Type B pancreatic cell (in vitro differentiated cells): ENCODE results near the gene KCNE2. TPM values are rescaled to one million over a fixed set of nuclear protein-coding genes. Genes with fewer than 3 reads are reported as not detected.

Source experiments
- DNase-seq: peaks from one replicate; pipeline ENCODE4 v3.0.0; 2021; ENCODE audit warnings: mixed read lengths; ENCODE audit not compliant: unreplicated experiment; ENCODE audit errors: extremely low spot score
- H3K27ac Mint-ChIP-seq: 2 replicates; pipeline ENCODE4 v1.8.0; 2021; ENCODE audit warnings: mild to moderate bottlenecking, mixed read lengths
- H3K27me3 Mint-ChIP-seq: 2 replicates; pipeline ENCODE4 v1.8.0; 2021; ENCODE audit warnings: mixed read lengths
- H3K36me3 Mint-ChIP-seq: 2 replicates; pipeline ENCODE4 v1.8.0; 2021; ENCODE audit warnings: mixed read lengths
- H3K4me1 Mint-ChIP-seq: one replicate; pipeline ENCODE4 v1.8.0; 2021; ENCODE audit warnings: mixed read lengths; ENCODE audit not compliant: unreplicated experiment
- H3K4me3 Mint-ChIP-seq: 2 replicates; pipeline ENCODE4 v1.8.0; 2021; ENCODE audit warnings: mild to moderate bottlenecking, mixed read lengths
- H3K9me3 Mint-ChIP-seq: 2 replicates; pipeline ENCODE4 v1.8.0; 2021; ENCODE audit warnings: mixed read lengths
- CTCF ChIP-seq: fragments of 200-600 bp; sonication (generic); conservative IDR thresholded peaks from 2 replicates; pipeline ENCODE4 v1.5.0; 2021; ENCODE audit warnings: antibody characterized with exemption, mild to moderate bottlenecking
- total RNA-seq: library from RNA; stranded (reverse); gene quantifications from 2 replicates; pipeline ENCODE4 v1.2.1, GENCODE V29; 2021; ENCODE audit warnings: low replicate concordance

The KCNE2 gene
- total RNA-seq, 1 donor from 2014 or later: 9.4 TPM

GRCh38 chr21:34360488-34361241 lies 3.1 kb upstream of the KCNE2 start:
- no peak overlapping the region for H3K27ac Mint-ChIP-seq
- peak; percentile 20 for DNase-seq
- H3K4me1 Mint-ChIP-seq: peaks cover 7% of the 10 kb centered on the region
- peaks cover 8% of the 10 kb centered on the region for H3K27me3 Mint-ChIP-seq
- no peak for TF ChIP-seq CTCF
- no peaks in the 10 kb centered on the region for H3K36me3 Mint-ChIP-seq
- H3K9me3 Mint-ChIP-seq: peaks cover 6% of the 10 kb centered on the region
- no peak overlapping the region for H3K4me3 Mint-ChIP-seq

- peaks cover 8% of the 10 kb centered on the region for H3K27me3 Mint-ChIP-seq
- no peak for TF ChIP-seq CTCF
- no peak for DNase-seq
- no peaks in the 10 kb centered on the region for H3K36me3 Mint-ChIP-seq
- H3K4me3 Mint-ChIP-seq: no peak overlapping the region
- peaks cover 6% of the 10 kb centered on the region for H3K9me3 Mint-ChIP-seq
- H3K27ac Mint-ChIP-seq: peak overlapping the region; percentile 24
- H3K4me1 Mint-ChIP-seq: peaks cover 7% of the 10 kb centered on the region
Observed at GRCh38 chr21:34362136-34362444, 1.7 kb upstream of the KCNE2 start.

- peaks cover 8% of the 10 kb centered on the region for H3K27me3 Mint-ChIP-seq
- no peaks in the 10 kb centered on the region for H3K36me3 Mint-ChIP-seq
- peaks cover 12% of the 10 kb centered on the region for H3K4me1 Mint-ChIP-seq
- TF ChIP-seq CTCF: no peak
- no peak overlapping the region for H3K27ac Mint-ChIP-seq
- H3K4me3 Mint-ChIP-seq: no peak overlapping the region
- DNase-seq: no peak
- peaks cover 6% of the 10 kb centered on the region for H3K9me3 Mint-ChIP-seq
Observed at GRCh38 chr21:34362670-34363069, 1.1 kb upstream of the KCNE2 start.

- TF ChIP-seq CTCF: no peak
- Mint-ChIP-seq H3K36me3 (no peaks in the 10 kb centered on the region), H3K27ac (no peak overlapping the region), H3K4me1 (peaks cover 14% of the 10 kb centered on the region), H3K4me3 (no peak overlapping the region), H3K27me3 (peaks cover 8% of the 10 kb centered on the region), H3K9me3 (no peaks in the 10 kb centered on the region)
- peak; percentile 18 for DNase-seq
Observed at GRCh38 chr21:34364921-34365320, 1.1 kb downstream of the KCNE2 start.

GRCh38 chr21:34365809-34366208 lies 2.0 kb downstream of the KCNE2 start:
- Mint-ChIP-seq H3K27ac (no peak overlapping the region), H3K9me3 (no peaks in the 10 kb centered on the region), H3K27me3 (peaks cover 8% of the 10 kb centered on the region), H3K36me3 (no peaks in the 10 kb centered on the region), H3K4me1 (peaks cover 14% of the 10 kb centered on the region), H3K4me3 (no peak overlapping the region)
- no peak for TF ChIP-seq CTCF
- DNase-seq: peak; percentile 47
